ENCODE results near the gene BCL11A.
A peak's percentile ranks its signal among the peaks of the same experiment; 100 is the strongest.

The BCL11A gene

GRCh38 chr2:60453872-60454271 lies 99.6 kb downstream of the BCL11A start:
- DNase-seq: no peak

GRCh38 chr2:60453301-60453700 lies 100.2 kb downstream of the BCL11A start:
- DNase-seq: no peak

- no peak for DNase-seq
Observed at GRCh38 chr2:60450488-60450887, 103.0 kb downstream of the BCL11A start.

GRCh38 chr2:60447943-60448342 lies 105.5 kb downstream of the BCL11A start:
- DNase-seq: no peak

GRCh38 chr2:60446413-60447267 lies 106.8 kb downstream of the BCL11A start:
- no peak for DNase-seq

GRCh38 chr2:60445684-60446179 lies 107.7 kb downstream of the BCL11A start:
- DNase-seq: no peak

- no peak for DNase-seq
Observed at GRCh38 chr2:60442608-60443007, 110.8 kb downstream of the BCL11A start.

GRCh38 chr2:60441800-60442199 lies 111.7 kb downstream of the BCL11A start:
- DNase-seq: no peak

- DNase-seq: no peak
Observed at GRCh38 chr2:60440767-60441163, 112.7 kb downstream of the BCL11A start.

- DNase-seq: no peak
Observed at GRCh38 chr2:60440079-60440766, 113.2 kb downstream of the BCL11A start.

- no peak for DNase-seq
Observed at GRCh38 chr2:60439219-60439974, 114.1 kb downstream of the BCL11A start.

GRCh38 chr2:60438653-60439052 lies 114.8 kb downstream of the BCL11A start:
- DNase-seq: no peak

GRCh38 chr2:60438131-60438530 lies 115.3 kb downstream of the BCL11A start:
- no peak for DNase-seq

- peak; percentile 13 for DNase-seq
Observed at GRCh38 chr2:60437080-60437696, 116.3 kb downstream of the BCL11A start.

GRCh38 chr2:60433018-60433596 lies 120.3 kb downstream of the BCL11A start:
- no peak for DNase-seq

GRCh38 chr2:60432035-60432601 lies 121.3 kb downstream of the BCL11A start:
- DNase-seq: no peak

GRCh38 chr2:60429681-60430080 lies 123.8 kb downstream of the BCL11A start:
- no peak for DNase-seq

GRCh38 chr2:60426880-60427279 lies 126.6 kb downstream of the BCL11A start:
- no peak for DNase-seq

GRCh38 chr2:60426341-60426740 lies 127.1 kb downstream of the BCL11A start:
- no peak for DNase-seq

- no peak for DNase-seq
Observed at GRCh38 chr2:60424233-60424632, 129.2 kb downstream of the BCL11A start.

GRCh38 chr2:60423505-60423904 lies 129.9 kb downstream of the BCL11A start:
- no peak for DNase-seq

- DNase-seq: no peak
Observed at GRCh38 chr2:60422826-60423483, 130.5 kb downstream of the BCL11A start.
